Right kidney (tissue), 1 donor: ENCODE measurements around the gene NFASC.
A peak's percentile ranks its signal among the peaks of the same experiment; 100 is the strongest.

ENCODE experiments used
- DNase-seq: peaks from one replicate; pipeline ENCODE4 v3.0.0-alpha.2; 2016

NFASC gene

DNA sequence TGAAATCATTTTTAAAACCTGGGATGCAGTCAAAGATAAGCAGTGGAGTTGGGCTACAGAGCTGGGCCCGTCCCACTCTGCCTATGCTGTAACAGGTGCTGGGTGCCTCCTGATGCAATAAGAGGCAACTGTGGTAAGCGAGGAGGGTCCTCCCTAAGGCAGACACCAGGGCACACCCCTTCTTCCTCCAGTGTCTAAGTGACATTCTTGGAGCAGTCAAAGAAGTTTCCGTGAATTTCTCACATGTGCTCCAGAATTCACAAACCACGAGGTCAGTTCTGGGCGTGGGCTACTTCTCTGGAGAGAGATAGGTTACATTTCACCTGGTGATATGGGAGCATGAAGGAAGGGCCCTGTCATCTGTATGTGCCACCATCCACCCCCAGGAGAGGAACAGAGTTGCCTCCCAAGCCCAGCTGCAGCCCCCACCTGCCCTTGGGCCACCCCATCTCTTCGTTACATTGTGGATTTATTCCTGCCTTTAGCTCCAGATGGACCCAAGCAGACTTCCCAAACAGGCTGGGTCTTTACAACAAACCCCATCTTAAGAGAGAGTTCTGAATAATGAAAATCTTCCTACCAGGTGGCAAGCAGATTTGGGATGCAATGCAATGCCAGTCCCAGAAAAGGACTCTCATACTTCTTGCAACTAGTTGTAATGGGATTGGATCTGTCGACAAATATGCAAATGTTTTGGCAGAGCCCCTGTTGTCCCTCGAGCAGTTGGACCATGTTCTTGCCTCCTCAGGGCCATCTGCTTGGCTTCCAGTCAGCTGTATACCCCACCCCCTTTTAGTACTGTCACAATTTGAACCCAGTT lies 89.9 kb downstream of the NFASC start:
- DNase-seq, result no peak

DNA sequence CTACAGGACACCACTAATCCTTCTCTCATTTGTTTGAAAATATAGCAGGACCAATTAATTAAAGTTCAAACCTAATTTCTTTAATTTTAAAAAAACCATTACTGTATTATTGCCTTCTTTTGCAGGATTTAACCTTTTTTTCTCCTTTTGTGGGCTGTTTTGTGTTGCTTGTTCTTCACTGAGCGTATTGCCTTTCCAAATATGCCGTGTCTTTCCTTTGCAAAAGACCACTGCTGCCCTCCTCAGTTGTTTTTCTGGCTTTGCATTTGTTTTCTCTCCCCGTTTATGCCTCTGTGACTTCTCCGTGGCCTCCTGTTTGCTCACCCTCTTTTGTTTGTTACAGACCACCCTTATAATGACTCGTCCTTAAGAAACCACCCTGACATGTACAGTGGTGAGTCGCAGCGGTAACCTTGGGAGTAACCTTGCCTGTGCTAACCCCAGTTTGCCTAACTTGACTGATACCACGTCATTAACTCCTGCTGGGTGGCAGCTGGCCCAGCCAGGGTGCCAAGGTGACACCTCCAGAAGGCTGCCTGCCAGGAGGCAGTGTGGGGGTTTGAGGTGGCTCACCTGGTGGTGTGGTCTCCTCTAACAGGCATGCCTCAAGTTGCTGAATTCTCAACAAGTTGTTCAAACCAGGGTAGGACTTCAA lies 91.2 kb downstream of the NFASC start:
- DNase-seq, result no peak

DNA sequence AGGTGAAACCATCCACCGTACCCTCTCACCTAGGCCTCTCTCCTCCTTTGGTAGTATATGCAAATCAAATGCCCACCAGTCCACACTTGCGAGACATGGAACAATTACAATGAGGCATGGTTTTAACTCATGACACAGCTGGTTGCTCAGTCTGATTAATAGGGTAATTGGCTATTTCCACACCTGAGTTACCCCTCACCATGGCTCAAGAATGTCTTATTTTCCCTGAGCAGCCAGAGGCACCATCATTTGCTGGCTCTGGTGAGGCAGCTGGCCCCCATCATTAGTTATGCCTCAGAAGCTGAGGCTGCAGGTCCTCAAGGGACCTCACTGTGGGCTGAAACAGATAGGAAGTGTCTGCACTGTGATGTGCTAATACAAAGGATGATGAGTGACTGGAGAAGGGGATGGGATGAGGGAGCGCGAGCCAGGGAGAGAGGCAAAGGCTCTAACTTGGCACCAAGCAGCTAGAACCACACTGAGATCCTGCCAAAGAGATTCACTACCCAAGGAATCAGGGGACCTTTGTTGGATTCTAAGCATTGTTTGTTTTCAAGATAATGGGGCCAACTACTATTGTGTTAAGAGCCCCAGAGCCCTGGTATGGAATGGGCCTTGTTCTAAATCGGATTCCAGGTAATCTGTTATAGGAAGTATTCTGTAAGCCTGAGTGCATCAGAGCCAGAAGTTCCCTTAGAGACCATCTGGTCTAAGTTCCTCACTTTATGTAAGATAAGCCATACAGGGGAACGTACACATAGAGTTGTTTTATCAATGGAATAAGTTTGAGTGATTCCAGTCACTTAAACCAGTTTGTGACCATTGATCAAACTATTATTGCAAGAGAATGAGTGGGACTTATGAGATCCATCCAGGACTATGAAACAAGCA lies 92.3 kb downstream of the NFASC start:
- no peak for DNase-seq

DNA sequence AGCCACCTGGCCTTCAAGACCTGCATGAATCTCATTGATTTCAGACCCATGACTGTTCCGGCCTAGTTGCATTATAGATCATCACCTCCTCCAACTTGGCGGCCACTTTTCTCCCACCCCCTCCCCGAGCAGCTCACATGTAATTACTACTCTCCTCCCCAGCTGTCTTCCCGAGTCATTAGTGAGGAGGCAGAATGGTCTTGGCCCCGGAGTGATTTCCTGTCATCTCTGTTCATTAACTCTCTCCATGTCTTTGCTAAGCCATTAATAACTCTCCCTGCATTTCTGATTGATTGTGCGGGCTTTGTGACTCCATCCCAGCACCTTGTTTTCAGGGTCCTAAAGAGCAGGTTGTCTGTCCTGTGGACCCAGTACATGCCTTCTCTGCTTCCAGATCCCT lies 96.8 kb downstream of the NFASC start:
- DNase-seq, result no peak

DNA sequence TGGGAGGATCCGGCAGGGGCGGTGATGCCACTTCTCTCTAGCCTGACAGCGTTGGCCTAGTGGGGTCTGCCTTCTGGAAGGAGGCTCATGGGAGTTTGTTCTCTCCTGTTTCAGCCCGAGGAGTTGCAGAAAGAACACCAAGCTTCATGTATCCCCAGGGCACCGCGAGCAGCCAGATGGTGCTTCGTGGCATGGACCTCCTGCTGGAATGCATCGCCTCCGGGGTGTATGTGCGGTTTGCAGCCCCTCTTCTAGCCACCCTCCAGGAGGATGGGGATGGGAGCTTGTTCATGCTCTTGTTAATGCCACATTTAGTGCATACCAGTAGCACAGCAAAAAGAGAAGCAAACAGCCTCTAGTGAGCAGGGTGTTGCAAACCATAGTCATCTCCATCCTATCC lies 97.5 kb downstream of the NFASC start:
- no peak for DNase-seq

DNA sequence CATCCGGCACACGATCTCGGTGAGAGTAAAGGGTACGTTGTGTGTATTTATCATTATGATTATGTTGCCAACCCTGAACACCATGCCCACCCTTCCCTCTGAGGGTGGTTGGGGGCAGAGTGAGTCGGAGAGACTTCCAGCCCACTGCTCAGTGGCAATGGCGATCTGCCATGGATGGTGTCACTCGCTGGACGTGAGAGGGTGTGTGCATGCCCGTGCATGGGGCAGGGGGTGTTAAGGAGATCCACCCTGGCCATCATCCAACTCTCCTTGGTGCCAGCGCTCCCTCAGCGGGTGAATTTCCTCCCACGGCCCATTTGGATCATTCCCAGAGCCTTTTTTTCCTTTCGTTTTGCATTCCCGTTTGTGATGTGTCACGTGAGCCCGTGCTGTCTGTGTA lies 98.3 kb downstream of the NFASC start:
- no peak for DNase-seq

DNA sequence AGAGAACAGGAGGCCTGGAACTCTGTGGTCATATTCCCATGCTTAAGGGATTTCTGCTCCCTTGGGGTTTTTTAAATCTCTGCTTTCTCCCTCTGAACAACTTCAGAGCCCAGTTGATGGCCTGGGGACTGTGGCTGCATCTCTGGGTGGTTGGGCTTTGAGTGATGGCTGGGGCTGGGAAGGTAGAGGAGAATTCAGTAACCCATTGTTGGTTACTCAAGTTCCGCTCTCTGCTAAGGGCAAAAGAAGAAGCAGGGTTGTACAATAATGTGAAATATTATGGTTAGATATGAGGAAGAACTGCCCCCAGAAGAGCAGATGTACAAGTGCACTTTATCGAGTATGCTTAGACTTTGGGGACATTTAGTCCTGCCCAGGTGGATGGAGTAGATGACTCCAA lies 100.3 kb downstream of the NFASC start:
- DNase-seq, result no peak

DNA sequence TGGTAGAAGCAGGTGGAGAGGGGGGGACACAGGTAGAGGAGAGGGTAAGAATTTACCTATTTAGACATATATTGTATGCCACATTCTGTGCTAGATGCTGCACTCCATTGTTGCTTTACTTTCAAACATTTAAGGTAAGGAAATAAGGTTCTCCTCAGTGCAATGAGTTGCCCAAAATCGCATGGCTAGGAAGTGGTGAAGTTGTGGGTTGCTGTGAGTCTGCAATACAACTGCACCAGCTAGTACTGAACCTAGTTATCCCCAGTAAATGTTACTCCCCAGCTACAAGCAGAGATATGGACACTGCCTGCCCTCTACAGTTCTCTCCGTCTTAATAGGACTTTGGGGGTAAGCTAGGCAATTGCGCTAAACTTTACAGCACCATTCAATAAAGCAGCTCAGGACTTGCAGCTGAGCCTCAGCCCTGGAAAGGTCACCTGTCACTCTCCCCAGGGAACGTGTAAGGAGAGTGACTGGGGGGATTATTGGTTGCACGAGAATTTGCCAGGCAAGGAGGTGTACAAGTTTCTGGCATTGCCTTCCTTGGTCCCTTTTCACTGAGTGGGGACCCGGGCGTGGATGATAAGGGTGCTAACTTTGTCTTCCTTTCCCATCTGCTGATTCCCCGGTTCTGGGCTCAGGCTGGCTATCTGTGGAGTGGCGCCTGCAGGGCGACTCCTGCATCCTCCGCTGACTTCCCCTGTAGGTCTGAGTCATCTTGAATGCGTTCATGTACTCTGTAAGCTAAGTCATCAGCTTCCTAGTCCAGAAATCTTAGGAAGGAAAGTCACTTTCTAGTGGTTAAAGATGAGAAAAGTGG lies 101.1 kb downstream of the NFASC start:
- no peak for DNase-seq

DNA sequence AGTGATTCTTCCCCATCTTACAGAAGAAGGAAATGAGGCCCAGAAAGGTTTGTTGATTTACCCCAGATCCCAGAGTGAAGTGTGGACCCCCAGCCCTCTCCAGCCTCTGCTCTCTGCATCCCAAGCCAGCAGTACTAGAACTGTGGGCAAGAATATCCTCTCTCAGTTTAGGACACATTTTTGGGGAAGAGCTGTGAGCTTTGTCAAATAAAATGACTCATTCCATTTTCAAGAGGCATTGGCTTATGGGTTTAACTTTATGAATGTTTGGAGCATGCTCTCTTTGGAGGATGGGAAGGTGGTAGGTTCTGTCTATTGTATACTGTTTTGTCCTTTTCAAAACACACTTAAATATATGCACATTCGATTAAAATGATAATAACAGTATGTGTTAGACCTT lies 101.8 kb downstream of the NFASC start:
- DNase-seq, result no peak

DNA sequence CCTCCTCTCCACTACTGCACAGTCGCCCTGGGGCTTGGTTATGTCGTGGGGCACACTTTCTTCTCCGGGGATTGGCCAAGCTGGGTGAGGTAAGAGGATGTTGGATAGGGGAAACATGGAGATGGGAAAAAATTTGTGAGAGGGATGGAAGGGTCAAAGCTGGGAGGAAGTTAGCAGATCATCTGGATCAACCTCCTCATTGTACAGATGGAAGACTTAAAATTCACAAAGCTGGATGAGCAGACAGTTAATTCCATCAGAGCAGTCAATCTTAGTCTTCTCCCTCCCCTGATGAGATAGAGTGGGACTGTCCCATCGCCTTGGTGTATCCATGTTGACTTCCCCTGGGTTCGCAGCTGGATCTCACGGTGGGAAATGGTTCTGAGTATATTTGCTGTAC lies 102.8 kb downstream of the NFASC start:
- no peak for DNase-seq

DNA sequence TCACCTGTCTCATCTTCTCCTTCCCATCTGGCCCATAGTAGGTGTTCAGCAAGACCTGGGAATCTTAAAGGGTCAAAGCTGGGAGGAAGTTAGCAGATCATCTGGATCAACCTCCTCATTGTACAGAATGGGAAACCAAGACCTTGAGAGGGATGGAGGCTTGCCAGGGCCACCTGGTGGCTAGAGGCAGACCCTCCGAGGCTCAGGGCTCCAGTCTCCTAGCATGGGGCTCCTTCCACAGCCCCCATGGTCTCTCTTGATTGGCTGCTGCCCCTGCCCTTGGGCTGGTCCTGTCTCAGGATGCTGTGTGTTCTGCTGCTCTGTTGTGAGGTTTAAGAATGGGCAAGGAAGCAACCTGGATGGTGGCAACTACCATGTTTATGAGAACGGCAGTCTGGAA lies 103.7 kb downstream of the NFASC start:
- DNase-seq, result no peak

DNA sequence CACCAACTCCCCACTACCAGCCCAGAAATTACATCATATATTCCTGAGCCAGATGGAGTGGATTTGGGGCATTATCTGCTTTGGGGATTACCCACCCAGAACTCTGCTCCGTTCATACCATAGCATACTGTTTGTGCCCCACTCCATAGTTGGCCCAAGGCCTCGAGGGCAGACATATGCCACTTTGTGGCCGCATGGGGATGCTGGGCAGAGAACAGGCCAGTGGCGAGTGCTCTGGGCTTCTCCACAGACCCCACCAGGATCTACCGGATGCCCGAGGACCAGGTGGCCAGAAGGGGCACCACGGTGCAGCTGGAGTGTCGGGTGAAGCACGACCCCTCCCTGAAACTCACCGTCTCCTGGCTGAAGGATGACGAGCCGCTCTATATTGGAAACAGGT lies 104.4 kb downstream of the NFASC start:
- DNase-seq, result no peak

DNA sequence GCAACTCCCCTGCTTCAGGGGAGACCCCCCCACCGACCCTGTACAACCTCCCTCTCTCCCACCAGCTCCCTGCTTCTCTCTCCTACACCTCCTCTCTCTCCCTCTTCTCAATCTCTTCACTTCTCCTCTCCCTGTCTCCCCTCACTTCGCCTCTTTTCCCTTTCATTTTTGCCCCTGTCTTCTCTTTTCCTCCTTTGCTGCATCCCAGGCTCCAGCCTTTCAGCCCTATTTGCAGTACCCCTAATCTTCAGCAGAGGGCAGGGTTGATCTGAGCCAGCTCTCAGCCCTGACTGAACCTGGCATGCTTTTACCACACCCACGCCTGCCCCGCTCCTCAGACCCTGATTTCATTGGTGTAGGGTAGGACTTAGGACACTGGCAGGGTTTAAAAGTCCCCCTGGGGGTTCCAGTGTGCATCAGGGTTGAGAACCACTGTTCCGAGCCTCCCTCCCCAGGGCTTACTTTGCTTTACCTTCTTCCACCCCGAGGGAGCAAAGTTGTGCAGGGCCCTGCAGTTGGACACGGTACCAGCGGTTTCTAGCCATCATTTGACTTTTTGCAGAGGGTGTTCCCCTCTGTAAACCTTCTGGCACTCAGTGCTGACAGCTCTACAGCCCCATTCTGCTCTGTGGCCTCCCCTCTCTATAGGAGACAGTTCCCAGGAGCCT lies 105.0 kb downstream of the NFASC start:
- DNase-seq, result peak; percentile 44

DNA sequence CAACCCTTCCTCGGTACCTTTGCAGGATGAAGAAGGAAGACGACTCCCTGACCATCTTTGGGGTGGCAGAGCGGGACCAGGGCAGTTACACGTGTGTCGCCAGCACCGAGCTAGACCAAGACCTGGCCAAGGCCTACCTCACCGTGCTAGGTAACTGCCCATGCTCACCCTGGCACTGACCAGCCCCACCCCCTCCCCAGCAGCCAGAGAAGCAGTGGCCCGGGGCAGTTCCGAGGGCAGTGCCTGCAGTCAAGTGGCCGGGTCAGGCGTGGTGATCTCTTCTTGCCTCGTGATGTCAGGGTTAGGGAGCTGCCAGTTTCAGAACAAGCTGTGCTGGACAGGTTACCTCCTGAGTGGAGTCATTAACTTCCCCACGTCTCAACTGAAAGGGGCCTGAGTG lies 106.0 kb downstream of the NFASC start:
- DNase-seq, result no peak

DNA sequence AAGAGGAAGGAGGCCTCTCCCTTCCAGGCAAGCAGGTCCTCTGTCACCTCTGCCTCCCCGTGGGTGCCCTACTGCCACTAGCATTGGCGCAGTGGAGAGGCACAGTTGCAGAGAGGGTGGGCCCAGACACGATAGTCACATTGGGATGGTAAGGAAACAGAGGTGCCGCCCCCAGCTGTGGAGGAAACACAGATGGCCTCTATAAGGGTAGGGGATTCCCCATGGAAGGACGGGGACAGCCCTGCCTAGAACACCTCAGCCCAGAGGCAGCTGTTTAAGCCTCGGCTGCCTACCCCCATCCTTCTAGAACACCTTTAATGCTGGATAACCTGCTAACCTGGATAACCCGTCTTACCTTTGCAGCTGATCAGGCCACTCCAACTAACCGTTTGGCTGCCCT lies 106.7 kb downstream of the NFASC start:
- DNase-seq, result no peak

DNA sequence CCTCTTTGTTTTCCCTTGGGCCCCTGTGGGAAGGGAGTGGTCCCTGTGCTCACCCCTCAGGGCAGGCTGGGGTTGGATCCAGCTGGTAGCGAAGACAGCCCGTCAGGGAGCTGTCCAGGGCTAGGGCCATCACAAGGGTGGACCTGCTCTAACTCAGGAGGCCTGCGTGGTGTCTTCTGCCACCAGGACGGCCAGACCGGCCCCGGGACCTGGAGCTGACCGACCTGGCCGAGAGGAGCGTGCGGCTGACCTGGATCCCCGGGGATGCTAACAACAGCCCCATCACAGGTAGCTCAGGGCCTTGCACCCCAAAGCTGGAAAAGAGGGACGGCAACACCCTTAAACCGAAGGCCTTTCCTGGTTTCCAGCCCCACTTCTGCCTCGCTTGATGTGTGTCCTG lies 108.1 kb downstream of the NFASC start:
- DNase-seq, result no peak

DNA sequence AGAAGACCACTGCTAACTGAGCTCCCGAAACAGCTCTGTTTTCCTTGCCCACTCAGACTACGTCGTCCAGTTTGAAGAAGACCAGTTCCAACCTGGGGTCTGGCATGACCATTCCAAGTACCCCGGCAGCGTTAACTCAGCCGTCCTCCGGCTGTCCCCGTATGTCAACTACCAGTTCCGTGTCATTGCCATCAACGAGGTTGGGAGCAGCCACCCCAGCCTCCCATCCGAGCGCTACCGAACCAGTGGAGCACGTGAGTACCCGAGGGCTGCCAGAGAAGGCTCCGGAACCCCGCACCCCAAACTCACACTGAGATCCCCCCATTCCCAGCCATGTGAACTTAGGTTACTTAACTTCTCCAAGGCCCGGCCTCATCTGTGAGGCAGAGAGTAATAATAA lies 108.6 kb downstream of the NFASC start:
- DNase-seq, result no peak

DNA sequence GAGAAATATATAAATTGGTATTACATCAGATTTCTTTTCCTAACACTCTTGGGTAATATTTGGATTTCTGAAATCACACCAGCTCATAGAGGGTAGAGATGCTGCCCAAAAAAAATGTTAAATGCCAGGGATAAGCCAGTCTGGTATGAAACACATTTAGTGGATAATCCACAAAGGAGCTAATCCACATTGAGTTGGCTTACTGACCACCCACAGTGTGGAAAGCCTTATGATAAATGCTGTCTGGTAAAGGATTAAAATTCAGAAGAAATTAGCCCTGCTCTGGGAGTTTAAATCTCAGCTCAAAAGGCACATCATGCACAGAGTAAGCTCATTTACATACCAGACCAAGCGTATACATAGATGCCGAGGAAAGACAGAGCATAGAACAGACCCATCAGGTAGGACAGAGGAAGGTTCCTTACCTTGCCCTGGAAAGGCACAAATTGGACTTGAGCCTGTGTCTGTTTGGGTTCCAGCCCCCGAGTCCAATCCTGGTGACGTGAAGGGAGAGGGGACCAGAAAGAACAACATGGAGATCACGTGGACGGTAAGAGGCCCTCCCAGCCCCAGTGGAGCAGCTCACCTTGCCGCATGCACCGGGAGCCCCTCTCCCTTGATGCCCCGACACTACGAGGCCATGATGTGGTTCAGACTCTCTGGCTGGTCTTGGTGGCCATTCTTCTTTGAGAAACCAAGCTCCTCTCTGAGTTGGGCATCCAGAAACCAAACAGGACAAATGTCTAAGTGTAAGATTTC lies 109.4 kb downstream of the NFASC start:
- DNase-seq, result no peak

DNA sequence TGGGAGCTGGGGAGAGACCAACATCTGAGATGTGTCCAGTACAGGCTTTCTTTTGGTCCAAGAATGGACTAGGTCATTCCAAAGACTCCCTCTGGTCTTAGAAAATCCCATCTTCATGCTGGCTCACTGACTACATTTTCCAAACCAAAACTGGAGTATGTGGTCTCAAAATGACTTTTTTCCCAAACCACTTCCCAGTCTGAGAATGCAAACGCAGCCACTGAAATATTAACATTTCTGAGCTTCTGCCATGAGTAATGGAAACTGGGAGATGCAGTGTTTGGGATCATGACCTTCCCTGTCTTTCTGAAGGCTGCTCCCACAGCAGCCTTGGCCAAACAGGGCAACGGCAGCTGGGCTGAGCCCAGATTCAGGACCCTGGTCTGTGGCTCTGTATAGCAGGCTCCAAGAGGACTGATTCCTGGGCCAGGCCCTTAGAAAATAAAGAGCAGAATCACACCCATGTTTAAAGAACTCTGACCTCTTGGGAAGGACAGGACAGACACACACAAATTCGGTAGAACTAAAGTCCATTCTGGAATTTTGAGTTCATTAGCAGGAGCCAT lies 110.3 kb downstream of the NFASC start:
- no peak for DNase-seq

DNA sequence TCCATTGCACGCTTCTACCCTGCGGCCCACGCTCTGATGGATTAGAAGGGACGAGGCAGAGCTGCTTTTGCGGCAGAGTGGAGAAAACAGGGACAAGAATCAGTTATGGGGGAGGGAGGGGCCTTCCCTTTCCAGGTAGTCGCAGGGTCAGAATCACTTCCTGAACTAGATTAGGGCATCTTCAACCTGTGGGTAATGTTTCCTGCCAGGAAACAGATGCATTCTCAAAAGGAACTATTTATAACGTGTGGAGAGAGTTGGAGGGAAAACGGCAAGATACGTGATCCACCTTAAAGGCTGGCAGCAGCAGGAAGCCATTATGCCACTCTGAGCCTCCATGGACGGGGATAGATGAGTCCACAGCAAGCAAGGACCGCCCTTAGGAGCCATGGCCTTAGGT lies 112.5 kb downstream of the NFASC start:
- DNase-seq, result no peak

DNA sequence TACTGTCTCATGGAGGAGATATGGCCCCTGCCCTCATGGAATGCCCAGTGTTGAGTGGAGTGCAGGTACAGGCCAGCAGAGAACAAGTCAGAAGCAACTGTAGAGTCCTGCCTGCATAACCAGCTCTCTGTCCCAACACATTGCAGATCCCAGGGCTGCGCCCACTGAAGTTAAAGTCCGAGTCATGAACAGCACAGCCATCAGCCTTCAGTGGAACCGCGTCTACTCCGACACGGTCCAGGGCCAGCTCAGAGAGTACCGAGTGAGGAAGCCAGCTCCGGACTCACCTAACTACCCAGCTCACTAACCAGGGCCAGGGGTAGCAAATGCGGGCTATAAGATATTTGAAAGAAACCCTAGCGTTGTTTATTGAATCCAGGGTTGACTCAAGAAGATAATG lies 113.2 kb downstream of the NFASC start:
- no peak for DNase-seq
